Lower leg skin (tissue), 4 donors: ENCODE data around the gene FAM210B. TPM values are rescaled to one million over a fixed set of nuclear protein-coding genes. Genes with fewer than 3 reads are reported as not detected.

Experiments used
- DNase-seq, 2 donors: peaks; one replicate each; pipeline ENCODE4 v3.0.0-alpha.2; 2019; ENCODE audit warnings: low spot score in 2 of 2
- H3K4me3 ChIP-seq: fragments of 200-600 bp; sonication (generic); 2 replicates; pipeline ENCODE4 v1.5.1; 2017; ENCODE audit warnings: mild to moderate bottlenecking, low read depth; ENCODE audit not compliant: poor library complexity, severe bottlenecking
- CTCF ChIP-seq, 3 donors: fragments of 450-650 bp; IDR thresholded peaks; one replicate each; pipeline ENCODE4 v1.5.1; 2016; ENCODE audit warnings: antibody characterized with exemption in 3 of 3, mild to moderate bottlenecking in 3 of 3, moderate library complexity in 2 of 3
- POLR2A ChIP-seq, 2 donors: fragments of 450-650 bp; IDR thresholded peaks; one replicate each; pipeline ENCODE4 v1.6.1; 2016 to 2017; ENCODE audit warnings: antibody characterized with exemption in 2 of 2, mild to moderate bottlenecking in 1 of 2, moderate library complexity in 1 of 2
- WGBS, 2 donors: methylation state at CpG; one replicate each; pipeline ENCODE4 v1.1.5; 2018; 5-methylcytosine and 5-hydroxymethylcytosine counted together
- intact Hi-C: fragments of 100-400 bp; cut with DNase I; formaldehyde crosslinking; loops from one replicate; pipeline ENCODE4 v1.15.0; 2023; ENCODE audit warnings: low total_unique reads
- total RNA-seq, 4 donors: library from RNA; depleted of rRNA; stranded (reverse); fragments of >200 nt; gene quantifications; one replicate each; pipeline ENCODE4 v1.1.0, GENCODE V29; 2016

The FAM210B gene
- total RNA-seq, 4 donors from 2014 or later: 39.4 to 81.3 (median 52.3) TPM

- TF ChIP-seq POLR2A (IDR thresholded peaks at IDR 0.05) (no peak), CTCF (IDR thresholded peaks at IDR 0.05) (no peak)
- H3K4me3 ChIP-seq: no peak overlapping the region
- WGBS, 2 donors: 71 to 73% methylated on average over 13 of the region's 13 CpGs
- no peak for DNase-seq
- intact Hi-C loops: no loop called here
Measured at GRCh38 chr20:56347628-56348304, 11.0 kb upstream of the FAM210B start.

- no peak for DNase-seq
- intact Hi-C loops: no loop called here
- no peak overlapping the region for H3K4me3 ChIP-seq
- 18 to 20% methylated on average over 5 of the region's 5 CpGs for WGBS, 2 donors
- TF ChIP-seq CTCF (IDR thresholded peaks at IDR 0.05) (no peak), POLR2A (IDR thresholded peaks at IDR 0.05) (no peak)
Measured at GRCh38 chr20:56348305-56348693, 10.5 kb upstream of the FAM210B start.

- TF ChIP-seq CTCF (IDR thresholded peaks at IDR 0.05) (no peak), POLR2A (IDR thresholded peaks at IDR 0.05) (no peak)
- 8 to 16% methylated on average over 3 of the region's 3 CpGs for WGBS, 2 donors
- intact Hi-C loops: no loop called here
- DNase-seq: no peak
- H3K4me3 ChIP-seq: no peak overlapping the region
Measured at GRCh38 chr20:56348746-56349145, 10.0 kb upstream of the FAM210B start.

GRCh38 chr20:56350842-56351241, 7.9 kb upstream of the FAM210B start:
- intact Hi-C loops: no loop called here
- no peak for DNase-seq
- no peak overlapping the region for H3K4me3 ChIP-seq
- TF ChIP-seq CTCF (IDR thresholded peaks at IDR 0.05) (no peak), POLR2A (IDR thresholded peaks at IDR 0.05) (no peak)
- 62 to 75% methylated on average over 2 of the region's 2 CpGs for WGBS, 2 donors

- TF ChIP-seq CTCF (IDR thresholded peaks at IDR 0.05) (no peak), POLR2A (IDR thresholded peaks at IDR 0.05) (no peak)
- intact Hi-C loops: no loop called here
- no peak overlapping the region for H3K4me3 ChIP-seq
- DNase-seq: no peak
- 50 to 64% methylated on average over 5 of the region's 5 CpGs for WGBS, 2 donors
Measured at GRCh38 chr20:56352345-56353055, 6.3 kb upstream of the FAM210B start.
